MV-4-11 (cell line): ENCODE results near the gene INSR.
"Not testable (repeated sequence)": the region's sequence is repeated elsewhere in the genome, so short reads cannot be mapped to it uniquely, and the experiment has no call there.

ENCODE experiments used
- DNase-seq: peaks from one replicate; lab custom pipeline; 2025; lab: John Stamatoyannopoulos, UW

Gene INSR

GRCh38 chr19:7195046-7195445 lies 99.2 kb downstream of the INSR start:
- DNase-seq, result no peak

DNA sequence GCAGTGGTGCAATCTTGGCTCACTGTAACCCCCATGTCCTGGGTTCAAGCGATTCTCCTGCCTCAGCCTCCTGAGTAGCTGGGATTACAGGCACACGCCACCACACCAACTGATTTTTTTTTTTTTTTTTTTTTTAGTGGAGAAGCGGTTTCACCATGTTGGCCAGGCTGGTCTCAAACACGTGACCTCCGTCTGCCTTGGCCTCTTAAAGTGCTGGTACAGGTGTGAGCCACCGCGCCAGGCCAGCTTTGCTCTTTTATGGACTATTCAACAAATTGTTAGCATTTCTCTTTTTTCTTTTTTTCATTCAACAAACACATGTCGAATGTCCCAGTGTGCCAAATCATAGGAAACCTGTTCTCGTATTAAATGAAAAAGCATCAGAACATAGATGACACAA lies 99.6 kb downstream of the INSR start:
- DNase-seq, result no peak

GRCh38 chr19:7191946-7192691 lies 102.1 kb downstream of the INSR start:
- DNase-seq, result peak; percentile 85

DNA sequence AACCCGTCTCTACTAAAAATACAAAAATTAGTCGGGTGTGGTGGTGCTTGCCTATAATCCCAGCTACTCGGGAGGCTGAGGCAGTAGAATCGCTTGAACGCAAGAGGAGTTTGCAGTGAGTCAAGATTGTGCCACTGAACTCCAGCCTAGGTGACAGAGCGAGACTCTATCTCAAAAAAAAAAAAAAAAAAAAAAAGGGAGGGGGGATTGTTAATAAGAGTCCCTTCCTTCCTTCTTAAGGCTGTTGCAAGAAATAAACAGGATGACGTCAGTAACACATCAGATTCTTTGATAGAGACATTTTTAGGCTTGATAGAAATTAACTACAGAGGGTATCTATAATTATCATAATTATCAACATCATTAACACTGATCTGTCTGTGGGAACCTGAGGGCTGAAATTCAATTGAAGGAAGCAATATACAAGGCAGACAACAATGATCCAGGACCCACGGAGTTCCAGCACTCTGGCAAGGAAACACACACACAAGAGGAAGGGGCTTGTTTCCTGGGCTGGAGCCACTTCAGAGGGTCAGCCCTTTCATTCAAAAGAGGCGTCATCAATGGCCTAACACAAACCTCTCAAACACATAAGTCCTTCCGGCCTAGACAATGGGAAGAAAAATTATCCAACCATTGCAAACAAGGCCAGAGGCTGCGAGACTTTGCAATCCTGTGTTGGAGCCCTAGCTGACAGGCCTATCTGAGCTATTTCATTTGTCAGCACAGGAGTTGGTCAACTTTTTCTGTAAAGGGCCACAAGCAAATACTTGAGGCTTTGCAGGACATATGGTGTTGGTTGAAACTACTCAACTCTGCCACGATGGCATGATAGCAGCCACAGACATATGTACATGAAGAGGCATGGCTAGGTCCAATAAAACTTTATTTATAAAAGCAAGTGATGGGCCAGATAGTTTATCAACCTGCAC lies 105.2 kb downstream of the INSR start:
- DNase-seq, result peak; percentile 72

GRCh38 chr19:7187605-7188339 lies 106.4 kb downstream of the INSR start:
- DNase-seq, result no peak

DNA sequence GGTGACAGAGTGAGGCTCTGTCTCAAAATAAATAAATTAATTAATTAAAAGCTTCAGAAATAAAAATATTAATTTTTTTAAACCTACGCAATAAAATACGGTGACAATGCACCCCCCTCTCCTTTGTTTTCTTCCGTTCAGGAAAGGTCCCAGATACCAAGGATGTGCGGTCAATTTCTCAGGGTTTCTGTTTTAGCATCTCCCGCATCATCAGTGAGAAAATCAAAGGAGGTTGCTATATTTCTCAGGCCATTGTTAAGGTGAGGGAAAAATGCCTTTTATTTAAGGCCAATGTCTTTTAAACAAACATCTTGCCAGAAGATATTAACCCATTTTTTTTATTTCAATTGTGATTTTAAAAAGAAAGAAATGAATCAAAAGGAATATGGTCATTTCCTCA lies 111.7 kb downstream of the INSR start:
- DNase-seq, result no peak

DNA sequence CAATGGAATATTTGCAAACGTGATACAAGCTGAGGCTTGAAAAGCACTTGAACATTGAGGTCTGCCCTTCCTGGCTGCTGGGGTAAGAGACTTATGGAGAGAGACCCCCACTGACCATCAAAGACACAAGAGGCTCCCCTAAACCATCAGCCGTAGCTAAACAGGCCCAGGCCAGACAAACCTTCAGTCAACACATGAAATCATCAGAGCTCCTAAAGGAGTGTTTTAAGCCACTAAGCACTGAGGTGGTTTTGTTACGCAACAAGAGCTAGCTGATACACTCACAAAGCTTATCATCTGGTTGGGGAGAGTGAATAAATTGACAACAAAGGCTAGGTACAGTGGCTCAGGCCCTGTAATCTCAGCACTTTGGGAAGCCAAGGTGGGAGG lies 114.3 kb downstream of the INSR start:
- DNase-seq, result no peak

DNA sequence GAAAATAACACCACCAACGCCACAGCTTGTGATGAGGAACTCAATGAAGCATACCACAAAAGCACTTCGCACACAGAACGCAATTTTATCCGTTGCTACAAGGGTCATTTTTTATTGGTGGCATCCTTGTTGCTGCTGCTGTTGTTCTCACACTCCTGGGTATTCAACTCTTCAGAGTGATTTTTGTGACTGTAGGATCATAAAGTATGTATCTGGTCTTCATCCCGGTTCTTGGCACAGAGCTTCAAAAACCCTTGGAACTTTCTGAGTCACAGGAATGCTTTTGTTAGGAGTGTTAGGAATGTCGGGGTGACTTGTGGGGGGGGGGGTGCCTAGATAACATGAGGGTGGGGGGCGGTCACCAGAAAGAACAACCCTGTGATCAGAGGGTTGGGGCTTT lies 116.3 kb downstream of the INSR start:
- no peak for DNase-seq

- DNase-seq, result no peak
Measured at GRCh38 chr19:7176792-7177191, 117.4 kb downstream of the INSR start.

- no peak for DNase-seq
Measured at GRCh38 chr19:7172794-7173193, 121.4 kb downstream of the INSR start.

- DNase-seq, result no peak
Measured at GRCh38 chr19:7170983-7171382, 123.2 kb downstream of the INSR start.

DNA sequence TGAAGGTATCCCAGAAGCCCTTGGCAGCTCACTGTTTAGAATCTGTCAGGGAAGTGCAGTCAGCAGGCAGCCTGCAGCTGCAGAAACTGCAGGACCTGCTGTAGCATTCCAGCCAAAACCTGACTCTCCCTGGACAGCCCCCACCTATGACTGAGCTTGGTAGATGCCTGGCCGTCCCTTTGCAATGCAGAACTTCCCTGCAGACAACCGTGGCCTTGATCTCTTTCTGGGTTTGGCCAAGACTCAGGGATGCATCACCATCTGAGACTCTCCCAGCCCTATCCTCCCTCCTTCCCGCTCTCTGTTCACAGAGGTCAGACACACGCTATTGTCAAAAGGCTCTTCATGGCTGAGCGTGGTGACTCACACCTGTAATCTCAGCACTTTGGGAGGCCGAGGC lies 125.3 kb downstream of the INSR start:
- DNase-seq, result no peak

- DNase-seq, result no peak
Measured at GRCh38 chr19:7161292-7161691, 132.9 kb downstream of the INSR start.

GRCh38 chr19:7159105-7159933 lies 134.9 kb downstream of the INSR start:
- DNase-seq, result peak; percentile 93

DNA sequence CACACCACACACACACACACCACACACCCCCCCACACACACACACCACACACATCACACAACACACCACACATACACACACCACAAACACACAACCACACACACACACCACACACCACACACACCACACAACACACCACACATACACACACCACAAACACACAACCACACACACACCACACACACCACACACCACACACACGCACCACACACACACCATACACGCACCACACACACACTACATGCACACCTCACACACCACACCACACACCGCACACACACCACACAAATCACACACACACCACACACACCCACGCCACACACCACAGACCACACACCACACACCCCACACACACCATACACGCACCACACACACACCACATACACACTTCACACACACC lies 141.2 kb downstream of the INSR start:
- no peak for DNase-seq

DNA sequence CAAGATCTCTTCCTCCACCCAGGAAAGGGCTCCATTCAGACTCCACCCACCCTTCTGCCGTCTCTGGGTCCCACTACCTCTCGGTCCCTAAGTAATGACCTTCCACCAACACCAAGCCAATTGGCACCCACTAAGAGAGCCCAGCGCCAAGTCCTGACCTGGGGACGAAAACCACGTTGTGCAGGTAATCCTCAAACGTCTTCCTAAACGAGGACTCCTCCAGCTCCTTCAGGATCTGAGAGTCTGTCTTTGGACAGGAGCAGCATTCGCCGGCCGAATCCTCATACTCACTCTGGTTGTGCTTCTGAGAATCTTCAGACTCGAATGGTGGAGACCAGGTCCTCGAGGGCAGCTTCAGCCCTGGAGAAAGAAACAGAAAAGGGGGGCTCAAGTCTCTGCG lies 141.6 kb downstream of the INSR start:
- no peak for DNase-seq

DNA sequence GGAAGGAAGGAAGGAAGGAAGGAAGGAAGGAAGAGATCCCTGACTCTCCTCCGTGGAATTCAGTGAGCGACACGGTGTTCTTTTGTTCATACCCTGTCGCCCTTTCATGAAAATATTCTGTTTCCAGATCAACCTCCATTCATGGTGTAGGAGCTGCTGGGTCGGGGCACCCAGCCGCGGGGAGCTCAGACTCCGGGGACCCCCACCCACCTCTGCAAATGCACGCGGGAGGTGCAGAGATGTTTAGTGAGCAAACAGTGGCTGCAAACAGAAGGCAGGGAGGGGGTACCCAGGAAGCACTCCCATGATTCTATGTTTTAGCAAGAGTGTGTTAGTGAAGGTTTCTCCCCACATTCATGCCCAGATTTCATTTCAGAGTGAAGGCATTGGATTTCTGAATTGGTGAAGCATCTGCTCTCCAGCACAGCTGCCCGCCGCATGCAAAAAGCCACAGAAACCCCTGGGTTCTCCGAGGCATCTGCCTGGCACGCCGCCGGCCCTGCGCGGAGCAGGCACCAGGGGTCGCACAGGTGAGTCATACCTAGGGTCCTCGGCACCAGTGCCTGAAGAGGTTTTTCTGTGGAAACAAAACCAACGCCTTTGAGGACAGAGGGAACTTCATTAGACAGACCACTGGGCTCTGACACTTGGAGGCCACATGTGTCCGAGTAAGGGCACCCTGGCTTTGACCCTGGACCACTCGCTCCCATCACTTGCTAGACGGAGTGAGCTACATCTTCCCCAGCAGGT lies 144.1 kb downstream of the INSR start:
- no peak for DNase-seq

DNA sequence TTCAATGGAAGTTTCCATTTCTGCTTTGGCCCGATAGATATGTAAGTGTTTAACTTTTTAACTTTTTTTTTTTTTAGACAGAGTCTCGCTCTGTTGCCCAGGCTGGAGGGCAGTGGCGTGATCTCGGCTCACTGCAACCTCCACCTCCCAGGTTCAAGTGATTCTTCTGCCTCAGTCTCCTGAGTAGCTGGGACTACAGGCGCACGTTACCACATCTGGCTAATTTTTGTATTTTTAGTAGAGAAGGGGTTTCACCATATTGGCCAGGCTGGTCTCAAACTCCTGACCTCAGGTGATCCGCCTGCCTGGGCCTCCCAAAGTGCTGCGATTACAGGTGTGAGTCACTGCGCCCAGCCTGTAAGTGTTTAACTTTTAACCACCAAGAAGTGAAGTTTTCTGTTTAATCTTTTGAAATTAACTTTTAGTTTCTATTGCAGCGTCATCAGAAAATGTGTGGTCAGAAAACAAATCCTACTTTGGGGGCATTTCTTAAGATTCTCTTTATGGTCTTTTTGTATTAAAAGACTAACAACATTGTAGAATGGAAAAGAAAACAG lies 147.0 kb downstream of the INSR start:
- not testable (repeated sequence) for DNase-seq

GRCh38 chr19:7146086-7146485 lies 148.1 kb downstream of the INSR start:
- peak; percentile 65 for DNase-seq

GRCh38 chr19:7145494-7145893 lies 148.7 kb downstream of the INSR start:
- DNase-seq, result no peak

GRCh38 chr19:7142771-7143170 lies 151.4 kb downstream of the INSR start:
- DNase-seq, result no peak
